Activated T-cell treated with anti-CD3 and anti-CD28 coated beads, Interleukin-2, amount 50 U/mL, for 24 hours (primary cell): ENCODE results near the gene TMEM60.
"Not testable (repeated sequence)": the region's sequence is repeated elsewhere in the genome, so short reads cannot be mapped to it uniquely, and the experiment has no call there.

ENCODE experiments used
- DNase-seq: peaks from one replicate; pipeline ENCODE4 v3.0.0-alpha.2; 2020
- H3K27ac Mint-ChIP-seq: 2 replicates; pipeline ENCODE4 v1.8.0; 2020; ENCODE audit warnings: mild to moderate bottlenecking, mixed read lengths
- H3K27me3 Mint-ChIP-seq: 2 replicates; pipeline ENCODE4 v1.8.0; 2020; ENCODE audit warnings: mixed read lengths
- H3K36me3 Mint-ChIP-seq: 2 replicates; pipeline ENCODE4 v1.8.0; 2020; ENCODE audit warnings: low read depth, mixed read lengths
- H3K4me1 Mint-ChIP-seq: 2 replicates; pipeline ENCODE4 v1.8.0; 2020; ENCODE audit warnings: low read depth, mixed read lengths
- H3K4me3 Mint-ChIP-seq: 2 replicates; pipeline ENCODE4 v1.8.0; 2020; ENCODE audit warnings: mild to moderate bottlenecking, moderate library complexity, mixed read lengths
- H3K9me3 Mint-ChIP-seq: 2 replicates; pipeline ENCODE4 v1.8.0; 2020; ENCODE audit warnings: mixed read lengths

The TMEM60 gene

GRCh38 chr7:77799078-77799964 is 1.1 kb upstream of the TMEM60 start:
- Mint-ChIP-seq H3K36me3 (peaks cover 33% of the 10 kb centered on the region), H3K4me1 (peaks cover 74% of the 10 kb centered on the region), H3K27me3 (no peaks in the 10 kb centered on the region), H3K4me3 (peak overlapping the region; percentile 97), H3K9me3 (no peaks in the 10 kb centered on the region), H3K27ac (peak overlapping the region; percentile 97)
- DNase-seq = peak; percentile 59

- DNase-seq = no peak
- peaks cover 41% of the 10 kb centered on the region for H3K36me3 Mint-ChIP-seq
- peak overlapping the region; percentile 97 for H3K27ac Mint-ChIP-seq
- no peaks in the 10 kb centered on the region for H3K9me3 Mint-ChIP-seq
- no peaks in the 10 kb centered on the region for H3K27me3 Mint-ChIP-seq
- H3K4me3 Mint-ChIP-seq = peak overlapping the region; percentile 97
- H3K4me1 Mint-ChIP-seq = peaks cover 66% of the 10 kb centered on the region
Measured at GRCh38 chr7:77797734-77798393, 370 bp downstream of the TMEM60 start.

- Mint-ChIP-seq H3K27ac (no peak overlapping the region), H3K9me3 (no peaks in the 10 kb centered on the region), H3K36me3 (peaks cover 41% of the 10 kb centered on the region), H3K4me1 (peaks cover 57% of the 10 kb centered on the region), H3K4me3 (peak overlapping the region; percentile 97), H3K27me3 (no peaks in the 10 kb centered on the region)
- DNase-seq = no peak
Measured at GRCh38 chr7:77796960-77797359, 1.3 kb downstream of the TMEM60 start.

- Mint-ChIP-seq H3K36me3 (peaks cover 43% of the 10 kb centered on the region), H3K9me3 (no peaks in the 10 kb centered on the region), H3K4me1 (peaks cover 50% of the 10 kb centered on the region), H3K4me3 (peak overlapping the region; percentile 97), H3K27ac (peak overlapping the region; percentile 10), H3K27me3 (no peaks in the 10 kb centered on the region)
- no peak for DNase-seq
Measured at GRCh38 chr7:77796109-77796508, 2.1 kb downstream of the TMEM60 start.

DNA sequence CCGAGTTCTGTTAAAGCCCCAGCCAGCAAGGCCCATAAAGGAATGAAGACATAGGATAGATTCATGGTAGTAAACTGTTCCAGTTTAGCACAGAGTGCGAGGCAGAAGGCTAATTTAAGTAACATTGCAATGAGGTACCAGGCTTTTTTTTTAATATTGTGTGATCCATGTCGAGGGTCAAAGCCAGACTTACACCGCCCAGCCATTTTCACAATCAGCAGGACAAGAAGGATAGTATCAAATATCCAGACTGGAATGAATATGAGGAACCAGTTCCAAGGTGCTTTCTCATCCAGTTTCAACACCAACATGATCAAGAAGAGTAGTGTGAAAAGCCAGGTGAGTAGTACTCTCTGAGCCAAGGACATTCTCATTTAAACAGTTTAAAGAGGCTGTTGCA is 4.2 kb downstream of the TMEM60 start:
- no peak overlapping the region for H3K27ac Mint-ChIP-seq
- H3K4me3 Mint-ChIP-seq = no peak overlapping the region
- no peaks in the 10 kb centered on the region for H3K27me3 Mint-ChIP-seq
- no peaks in the 10 kb centered on the region for H3K9me3 Mint-ChIP-seq
- no peak for DNase-seq
- H3K36me3 Mint-ChIP-seq = peaks cover 43% of the 10 kb centered on the region
- H3K4me1 Mint-ChIP-seq = peaks cover 34% of the 10 kb centered on the region

GRCh38 chr7:77791956-77792355 is 6.3 kb downstream of the TMEM60 start:
- Mint-ChIP-seq H3K27me3 (no peaks in the 10 kb centered on the region), H3K4me3 (no peak overlapping the region), H3K4me1 (peaks cover 29% of the 10 kb centered on the region), H3K36me3 (peaks cover 39% of the 10 kb centered on the region), H3K27ac (no peak overlapping the region), H3K9me3 (no peaks in the 10 kb centered on the region)
- DNase-seq = no peak

DNA sequence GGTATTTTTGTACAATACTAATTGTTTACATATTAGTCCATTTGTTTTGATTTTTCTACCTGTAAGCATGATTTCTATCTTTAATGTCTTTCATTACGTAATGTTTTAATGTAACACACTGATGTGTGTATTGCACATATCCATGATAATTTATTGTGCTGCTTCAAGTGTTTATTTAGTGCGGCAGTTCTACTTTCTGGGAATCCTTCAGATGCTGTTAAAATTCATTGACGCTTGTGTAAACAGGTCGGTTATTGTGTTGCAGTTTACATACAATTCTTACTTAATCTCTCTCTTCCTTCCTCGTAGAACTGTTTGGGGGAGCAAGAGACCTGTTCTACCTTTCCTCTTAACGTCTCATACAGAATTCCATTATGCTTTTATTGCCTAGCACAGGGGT is 6.9 kb downstream of the TMEM60 start:
- DNase-seq = no peak
- no peak overlapping the region for H3K27ac Mint-ChIP-seq
- H3K9me3 Mint-ChIP-seq = no peaks in the 10 kb centered on the region
- no peak overlapping the region for H3K4me3 Mint-ChIP-seq
- peaks cover 43% of the 10 kb centered on the region for H3K36me3 Mint-ChIP-seq
- H3K27me3 Mint-ChIP-seq = no peaks in the 10 kb centered on the region
- peaks cover 23% of the 10 kb centered on the region for H3K4me1 Mint-ChIP-seq

DNA sequence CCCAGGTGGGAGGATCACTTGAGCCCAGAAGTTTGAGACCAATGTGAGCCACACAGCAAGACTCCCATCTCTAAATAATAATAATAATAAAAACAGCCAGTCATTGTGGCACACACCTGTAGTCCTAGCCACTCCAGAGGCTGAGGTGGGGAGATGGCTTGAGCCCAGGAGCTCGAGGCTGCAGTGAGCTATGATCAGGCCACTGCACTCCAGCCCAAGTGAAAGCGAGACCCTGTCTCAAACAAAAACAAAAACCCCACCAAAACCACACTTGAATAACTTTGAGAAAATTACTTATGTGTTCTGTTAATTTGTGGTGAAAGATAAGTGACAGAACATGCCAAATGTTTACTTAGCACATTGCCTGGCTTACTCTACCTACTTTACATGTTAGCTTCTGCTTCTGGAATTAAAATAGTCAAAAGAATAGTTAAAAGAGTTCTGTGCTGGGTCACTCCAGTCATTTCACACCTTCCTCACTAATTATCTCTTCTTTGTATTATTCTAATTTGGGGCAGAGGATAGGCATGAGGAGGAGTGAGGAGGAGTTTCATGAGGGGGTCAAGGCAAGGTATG is 9.8 kb downstream of the TMEM60 start:
- H3K4me3 Mint-ChIP-seq = no peak overlapping the region
- no peaks in the 10 kb centered on the region for H3K27me3 Mint-ChIP-seq
- no peak for DNase-seq
- peaks cover 14% of the 10 kb centered on the region for H3K9me3 Mint-ChIP-seq
- peak overlapping the region; percentile 45 for H3K27ac Mint-ChIP-seq
- H3K36me3 Mint-ChIP-seq = peaks cover 52% of the 10 kb centered on the region
- H3K4me1 Mint-ChIP-seq = peaks cover 5% of the 10 kb centered on the region

DNA sequence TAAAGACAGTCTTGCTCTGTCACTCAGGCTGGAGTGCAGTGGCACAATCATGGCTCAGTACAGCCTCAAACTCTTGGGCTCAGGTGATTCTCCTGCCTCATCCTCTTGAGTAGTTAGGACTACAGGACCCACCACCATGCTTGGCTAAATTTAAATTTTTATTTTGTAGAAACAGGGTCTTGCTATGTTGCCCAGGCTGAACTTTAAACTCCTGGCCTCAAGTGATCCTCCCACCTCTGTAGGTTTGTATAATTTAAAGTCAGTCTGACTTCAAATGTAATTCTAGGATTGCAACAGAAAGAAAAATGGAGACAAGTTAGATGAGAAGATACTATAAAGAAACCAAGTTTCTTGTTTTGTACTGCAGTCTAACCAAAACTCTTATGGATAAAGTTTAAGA is 11.5 kb downstream of the TMEM60 start:
- Mint-ChIP-seq H3K36me3 (peaks cover 66% of the 10 kb centered on the region), H3K9me3 (peaks cover 14% of the 10 kb centered on the region), H3K4me1 (peaks cover 5% of the 10 kb centered on the region), H3K27me3 (no peaks in the 10 kb centered on the region), H3K4me3 (no peak overlapping the region), H3K27ac (no peak overlapping the region)
- DNase-seq = no peak

DNA sequence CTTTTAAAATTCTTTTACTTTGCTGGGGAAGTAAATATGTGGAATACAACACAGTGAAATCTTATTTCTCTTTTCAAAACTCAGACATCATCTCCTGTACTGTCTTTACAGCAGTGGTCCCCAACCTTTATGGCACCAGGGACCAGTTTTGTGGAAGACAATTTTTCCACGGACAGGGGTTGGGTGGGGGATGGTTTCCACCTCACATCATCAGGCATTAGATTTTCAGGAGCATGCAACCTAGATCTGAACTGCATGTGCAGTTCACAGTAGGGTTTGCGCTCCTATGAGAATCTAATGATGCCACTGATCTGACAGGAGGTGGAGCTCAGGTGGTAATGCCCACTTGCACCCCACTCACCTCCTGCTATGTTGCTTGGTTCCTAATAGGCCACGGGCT is 12.2 kb downstream of the TMEM60 start:
- H3K4me3 Mint-ChIP-seq = no peak overlapping the region
- H3K27ac Mint-ChIP-seq = no peak overlapping the region
- peaks cover 14% of the 10 kb centered on the region for H3K9me3 Mint-ChIP-seq
- H3K36me3 Mint-ChIP-seq = peaks cover 67% of the 10 kb centered on the region
- DNase-seq = no peak
- peaks cover 5% of the 10 kb centered on the region for H3K4me1 Mint-ChIP-seq
- H3K27me3 Mint-ChIP-seq = no peaks in the 10 kb centered on the region

GRCh38 chr7:77784426-77784825 is 13.8 kb downstream of the TMEM60 start:
- not testable (repeated sequence) for H3K27me3 Mint-ChIP-seq, H3K4me1 Mint-ChIP-seq, DNase-seq, H3K4me3 Mint-ChIP-seq, H3K27ac Mint-ChIP-seq
- H3K36me3 Mint-ChIP-seq = peaks cover 74% of the 10 kb centered on the region
- peaks cover 14% of the 10 kb centered on the region for H3K9me3 Mint-ChIP-seq

GRCh38 chr7:77783545-77783944 is 14.7 kb downstream of the TMEM60 start:
- Mint-ChIP-seq H3K9me3 (peaks cover 14% of the 10 kb centered on the region), H3K27ac (peak overlapping the region; percentile 27), H3K4me3 (no peak overlapping the region), H3K27me3 (no peaks in the 10 kb centered on the region), H3K4me1 (peaks cover 2% of the 10 kb centered on the region), H3K36me3 (peaks cover 72% of the 10 kb centered on the region)
- DNase-seq = no peak

DNA sequence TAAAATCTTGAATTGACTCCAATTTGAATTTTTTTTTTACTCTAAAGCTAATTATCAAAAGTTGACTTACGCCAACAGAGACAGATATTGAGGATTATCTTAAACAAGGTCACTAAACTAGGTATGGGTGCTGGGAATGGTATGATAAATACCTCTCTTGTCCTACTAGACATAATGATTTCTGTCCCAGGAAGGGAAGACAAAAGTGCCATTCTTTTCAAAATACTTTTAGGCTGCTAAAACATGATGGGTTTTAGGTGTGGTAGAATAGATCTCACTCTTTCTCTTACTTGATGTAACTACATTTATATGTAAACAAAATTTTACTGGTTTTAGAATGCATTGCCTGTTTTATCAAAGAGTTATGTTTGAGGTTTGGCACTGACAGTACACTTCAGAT is 15.1 kb downstream of the TMEM60 start:
- Mint-ChIP-seq H3K27ac (no peak overlapping the region), H3K27me3 (no peaks in the 10 kb centered on the region), H3K4me3 (no peak overlapping the region), H3K36me3 (peaks cover 76% of the 10 kb centered on the region), H3K9me3 (peaks cover 14% of the 10 kb centered on the region), H3K4me1 (peaks cover 1% of the 10 kb centered on the region)
- no peak for DNase-seq

DNA sequence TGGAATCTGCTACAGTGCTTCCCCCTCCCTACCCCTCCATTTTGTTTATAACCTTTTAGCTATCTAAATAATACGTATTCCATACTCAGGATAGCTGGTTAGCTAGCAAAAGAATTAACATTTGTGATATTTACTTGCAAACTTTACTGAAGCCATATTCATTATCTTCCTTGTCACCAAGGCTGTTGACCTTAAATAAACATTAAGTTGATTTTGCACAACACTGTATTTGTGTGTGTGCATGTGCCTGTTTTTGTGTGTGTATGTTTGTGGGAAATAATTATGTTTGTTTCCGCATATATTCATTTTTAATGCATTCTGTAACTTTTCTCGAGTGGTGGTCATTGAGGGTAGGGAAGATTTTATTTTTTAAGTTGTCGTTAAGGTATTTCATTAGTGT is 15.9 kb downstream of the TMEM60 start:
- peaks cover 78% of the 10 kb centered on the region for H3K36me3 Mint-ChIP-seq
- peaks cover 1% of the 10 kb centered on the region for H3K4me1 Mint-ChIP-seq
- no peak overlapping the region for H3K27ac Mint-ChIP-seq
- no peaks in the 10 kb centered on the region for H3K27me3 Mint-ChIP-seq
- DNase-seq = no peak
- no peak overlapping the region for H3K4me3 Mint-ChIP-seq
- peaks cover 14% of the 10 kb centered on the region for H3K9me3 Mint-ChIP-seq

GRCh38 chr7:77778535-77778934 is 19.7 kb downstream of the TMEM60 start:
- Mint-ChIP-seq H3K36me3 (peaks cover 82% of the 10 kb centered on the region), H3K9me3 (no peaks in the 10 kb centered on the region), H3K27me3 (no peaks in the 10 kb centered on the region), H3K4me3 (no peak overlapping the region), H3K4me1 (peaks cover 1% of the 10 kb centered on the region), H3K27ac (no peak overlapping the region)
- DNase-seq = no peak
